HG03558 (cell line): ENCODE measurements around the gene CSNK1E.

Experiments
- ATAC-seq: cut with Tn5 transposase; IDR thresholded peaks from one replicate; pipeline ENCODE4 v1.9.1; 2021; ENCODE audit warnings: moderate number of reproducible peaks; ENCODE audit not compliant: unreplicated experiment; ENCODE audit errors: extremely low read depth

CSNK1E gene

DNA sequence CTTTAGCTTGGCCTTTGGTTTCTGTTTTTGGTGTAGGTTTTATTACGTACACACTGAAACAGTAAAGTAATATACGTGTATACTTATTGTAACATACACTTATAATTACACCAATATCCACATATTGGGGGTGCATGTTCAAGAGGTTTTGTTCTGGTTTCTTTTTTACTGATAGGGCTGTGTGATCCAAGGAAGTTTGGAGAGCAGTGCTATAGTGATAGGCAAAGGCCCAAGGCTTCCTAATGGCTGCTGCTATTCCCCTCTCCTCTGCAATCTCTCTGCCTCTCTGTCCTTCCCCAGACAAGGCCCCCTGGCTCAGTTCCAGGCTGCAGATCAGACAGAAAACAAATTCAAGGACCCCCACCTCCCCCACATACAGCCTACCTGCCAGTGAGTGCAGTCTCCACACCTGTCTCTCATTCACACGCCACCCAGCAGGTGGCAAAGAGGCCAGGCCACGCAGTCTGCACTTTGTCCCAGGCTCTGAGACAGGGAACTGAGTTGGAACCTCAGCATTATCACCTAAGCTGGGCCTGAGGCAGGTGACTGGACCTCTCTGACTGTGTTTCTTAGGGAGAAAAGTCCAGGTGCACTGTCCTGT lies 59.5 kb downstream of the CSNK1E start:
- no peak for ATAC-seq

DNA sequence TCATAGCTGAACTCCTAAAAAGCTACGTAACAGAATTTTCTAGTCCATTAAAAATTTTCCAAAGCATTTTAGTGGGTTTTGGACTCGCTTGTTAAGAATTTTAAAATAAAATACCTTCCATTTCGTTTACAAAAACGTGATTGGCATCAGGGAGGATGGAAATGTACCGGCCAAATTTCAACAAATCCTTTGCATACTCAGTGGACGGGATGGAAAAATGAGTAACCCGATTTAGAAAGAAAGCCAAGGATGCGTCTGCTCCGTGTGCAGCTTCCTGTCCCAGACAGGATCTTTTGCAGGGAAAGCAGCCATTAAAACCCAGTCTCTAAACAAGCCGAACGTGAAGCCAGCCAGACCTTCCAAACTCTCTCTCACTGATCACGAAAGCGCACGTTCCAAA lies 60.1 kb downstream of the CSNK1E start:
- no peak for ATAC-seq

DNA sequence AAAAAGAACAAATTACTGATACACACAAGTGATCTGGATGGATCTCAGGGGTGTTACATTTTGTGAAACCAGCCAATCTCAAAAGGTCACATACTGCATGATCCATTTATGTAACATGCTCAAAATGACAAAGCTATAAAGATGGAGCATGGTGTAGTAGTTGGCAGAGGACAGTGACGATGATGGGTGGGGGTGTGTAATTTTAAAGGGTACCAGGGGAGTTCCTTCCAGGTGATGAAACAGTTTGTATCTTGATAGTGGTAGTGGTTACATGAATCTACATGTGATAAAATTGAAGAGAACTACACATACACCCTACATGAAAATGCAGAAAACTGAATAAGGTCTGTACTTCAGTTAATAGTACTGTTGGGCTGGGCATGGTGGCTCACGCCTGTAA lies 61.5 kb downstream of the CSNK1E start:
- no peak for ATAC-seq

DNA sequence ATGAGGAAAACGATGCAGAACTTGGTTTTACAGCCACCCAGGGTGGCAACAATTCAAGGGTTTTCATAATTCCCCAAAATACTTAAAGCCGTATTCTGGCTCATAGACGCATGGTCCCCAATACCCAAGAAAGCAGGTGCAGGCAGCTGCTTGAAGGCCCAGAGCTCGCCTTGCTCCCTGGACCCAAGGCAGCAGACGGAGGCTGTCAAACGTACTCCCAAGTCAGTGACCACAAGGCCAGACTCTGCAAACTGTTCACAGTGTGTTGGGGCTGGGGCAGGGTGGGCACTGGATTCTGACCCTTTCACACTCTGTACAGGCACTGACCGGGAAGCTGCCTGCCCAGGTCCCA lies 65.9 kb downstream of the CSNK1E start:
- ATAC-seq = no peak

- no peak for ATAC-seq
Measured at GRCh38 chr22:38250643-38251340, 66.4 kb downstream of the CSNK1E start.

- no peak for ATAC-seq
Measured at GRCh38 chr22:38249803-38250642, 67.2 kb downstream of the CSNK1E start.

GRCh38 chr22:38249301-38249700 lies 67.9 kb downstream of the CSNK1E start:
- no peak for ATAC-seq

GRCh38 chr22:38248280-38248679 lies 69.0 kb downstream of the CSNK1E start:
- ATAC-seq = no peak

GRCh38 chr22:38247713-38248112 lies 69.5 kb downstream of the CSNK1E start:
- ATAC-seq = no peak

- ATAC-seq = no peak
Measured at GRCh38 chr22:38246692-38247091, 70.5 kb downstream of the CSNK1E start.

DNA sequence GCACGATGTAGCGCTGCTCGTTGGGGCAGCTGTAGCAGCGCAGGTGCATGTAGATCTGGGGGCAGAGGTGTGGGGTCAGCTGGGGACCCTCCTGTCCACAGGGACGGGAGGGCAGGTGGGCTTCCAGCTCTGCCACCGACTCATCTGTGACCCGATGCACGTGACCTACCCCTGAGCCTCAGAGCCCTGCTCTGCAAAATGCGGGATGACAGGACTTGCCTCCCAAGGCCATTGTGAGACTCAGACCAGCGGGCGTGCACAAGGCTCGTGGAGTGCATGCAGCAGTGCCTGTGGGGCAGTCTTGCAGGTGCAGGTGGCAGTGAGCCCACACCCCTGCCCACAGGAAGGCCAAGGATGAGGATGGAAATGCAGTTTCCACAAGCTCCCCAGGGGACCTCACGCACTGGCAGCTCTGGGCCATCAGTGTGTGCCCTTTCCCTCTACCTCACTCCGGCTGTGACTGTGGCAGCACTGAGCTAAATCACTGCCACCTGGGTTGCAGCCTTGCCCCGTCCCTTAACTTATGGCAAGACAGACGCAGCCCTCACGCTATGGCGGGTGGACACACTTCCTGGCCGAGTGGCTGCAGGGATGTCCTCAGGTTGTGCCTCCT lies 71.1 kb downstream of the CSNK1E start:
- ATAC-seq = no peak

- ATAC-seq = no peak
Measured at GRCh38 chr22:38244106-38244505, 73.1 kb downstream of the CSNK1E start.

DNA sequence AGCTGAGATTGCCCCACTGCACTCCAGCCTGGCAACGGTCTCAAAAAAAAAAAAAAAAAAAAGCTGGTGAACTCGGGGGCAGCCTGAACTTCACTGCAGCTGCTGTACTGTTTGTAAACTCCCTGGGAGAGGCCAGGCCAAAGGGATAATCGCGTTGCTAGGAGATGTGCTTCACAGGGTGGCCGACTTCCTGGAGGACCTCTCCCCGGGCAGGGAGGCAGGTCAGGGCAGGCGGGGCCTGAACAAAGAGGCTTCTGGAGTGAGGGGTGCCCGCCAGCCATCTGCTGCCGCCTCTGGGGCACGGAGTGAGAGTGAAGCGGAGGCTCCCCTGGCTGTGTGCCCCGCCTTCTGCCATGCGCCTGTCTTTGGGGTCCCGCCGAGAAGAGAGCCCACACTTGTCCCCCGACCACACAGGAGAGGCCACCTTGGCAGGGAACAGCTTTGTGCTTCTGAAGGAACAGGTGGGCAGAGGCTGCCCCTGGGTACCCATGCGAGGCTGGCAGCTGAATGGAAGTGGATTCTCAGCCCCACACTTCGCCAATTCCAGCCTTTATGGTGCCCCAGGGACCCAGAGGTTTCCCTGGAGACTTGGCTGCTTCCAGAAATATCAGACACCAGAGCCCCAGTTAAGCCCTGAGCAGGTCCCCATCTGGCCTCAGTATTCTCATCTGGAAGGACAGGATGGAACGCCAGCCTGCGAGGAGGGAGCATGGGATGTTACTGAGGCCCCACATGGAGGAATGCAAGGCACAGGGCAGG lies 74.0 kb downstream of the CSNK1E start:
- ATAC-seq = no peak

- no peak for ATAC-seq
Measured at GRCh38 chr22:38240734-38241252, 76.4 kb downstream of the CSNK1E start.
